Measurements from ENCODE around the gene SNAP91.
"Not testable (repeated sequence)": the region's sequence is repeated elsewhere in the genome, so short reads cannot be mapped to it uniquely, and the experiment has no call there.

Gene SNAP91

DNA sequence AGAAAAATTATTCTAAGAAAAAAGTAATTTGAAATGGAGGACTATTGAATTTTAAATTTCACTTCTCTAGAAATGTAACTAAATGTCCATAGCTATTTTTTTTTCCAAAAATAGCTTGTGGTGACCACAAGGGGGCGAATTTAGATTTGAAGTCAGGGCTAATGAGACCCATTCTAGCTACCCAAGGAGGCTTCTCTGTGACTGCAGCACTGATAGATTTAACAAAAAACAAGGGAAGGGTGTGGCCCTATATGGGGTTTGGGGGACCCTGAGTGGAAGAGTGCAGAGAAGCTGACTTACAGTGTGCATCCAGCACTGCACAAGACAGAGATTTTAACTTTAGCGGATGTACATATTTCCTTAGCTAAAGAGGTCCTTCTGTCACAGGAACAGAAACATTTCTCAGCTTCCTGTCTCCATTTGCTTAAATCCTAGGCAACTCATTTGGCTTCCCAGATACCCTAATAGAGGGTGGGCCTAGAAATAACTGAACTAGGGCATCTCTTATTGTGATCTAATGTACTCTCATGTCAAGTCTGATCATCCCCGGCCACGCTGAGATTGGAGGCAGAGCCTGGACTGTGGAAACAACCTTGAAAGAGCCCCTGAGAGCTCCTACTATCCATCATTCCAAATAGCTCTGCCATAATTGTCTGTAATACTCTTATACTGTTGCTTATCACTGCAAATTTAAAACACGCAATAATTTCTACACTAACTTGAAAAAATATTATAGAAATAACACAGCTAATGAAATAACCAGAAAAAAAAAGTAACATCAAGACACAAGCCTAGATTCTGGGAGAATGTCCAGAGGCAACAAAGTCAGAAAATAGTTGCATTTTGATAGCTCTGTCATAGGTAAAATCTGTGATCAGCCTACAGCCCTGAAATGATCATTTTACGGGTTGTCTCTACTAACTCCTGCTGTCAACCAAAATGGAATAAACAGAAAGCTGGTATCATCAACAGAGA, 93.6 kb downstream of the SNAP91 start:
- DNase-seq (ENCODE audit: low read depth), result no peak

DNA sequence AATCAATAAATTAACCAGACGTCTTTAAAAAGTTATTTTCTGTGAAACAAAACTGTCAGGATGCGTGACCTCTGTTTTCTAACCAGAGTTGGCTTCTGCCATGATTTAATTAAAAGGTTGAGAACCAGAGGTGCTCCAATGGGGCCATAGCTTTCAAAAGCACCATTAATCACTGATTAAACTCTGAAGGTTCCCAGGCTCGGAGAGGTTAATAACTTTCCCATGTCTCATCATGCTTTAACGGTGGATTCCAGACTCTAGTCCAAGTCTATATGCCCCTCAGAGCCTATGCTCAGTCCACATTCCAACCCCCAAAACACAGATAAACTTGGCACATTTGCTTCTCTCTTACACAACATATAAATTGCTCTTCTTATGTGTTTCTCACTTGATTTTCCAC, 95.5 kb downstream of the SNAP91 start:
- no peak for DNase-seq (ENCODE audit: low read depth)

DNA sequence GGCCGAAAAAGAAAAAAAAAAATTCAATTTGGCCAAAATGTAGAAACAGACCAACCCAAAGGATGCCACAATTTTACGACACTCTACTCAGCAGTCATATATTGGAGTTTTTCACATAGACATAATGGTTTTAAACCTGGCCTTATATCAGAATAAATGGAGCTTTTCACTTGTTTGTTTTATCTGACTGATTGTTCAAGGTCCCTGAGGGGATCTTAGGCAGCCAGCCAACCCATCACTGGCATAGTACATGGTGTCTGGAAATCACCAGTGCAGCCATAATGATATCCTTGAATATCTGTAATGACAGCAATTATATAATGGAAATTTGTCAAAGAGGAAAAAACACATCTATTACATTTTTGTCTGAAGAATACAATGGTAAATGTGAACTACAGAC, 99.7 kb downstream of the SNAP91 start:
- no peak for DNase-seq (ENCODE audit: low read depth)

DNA sequence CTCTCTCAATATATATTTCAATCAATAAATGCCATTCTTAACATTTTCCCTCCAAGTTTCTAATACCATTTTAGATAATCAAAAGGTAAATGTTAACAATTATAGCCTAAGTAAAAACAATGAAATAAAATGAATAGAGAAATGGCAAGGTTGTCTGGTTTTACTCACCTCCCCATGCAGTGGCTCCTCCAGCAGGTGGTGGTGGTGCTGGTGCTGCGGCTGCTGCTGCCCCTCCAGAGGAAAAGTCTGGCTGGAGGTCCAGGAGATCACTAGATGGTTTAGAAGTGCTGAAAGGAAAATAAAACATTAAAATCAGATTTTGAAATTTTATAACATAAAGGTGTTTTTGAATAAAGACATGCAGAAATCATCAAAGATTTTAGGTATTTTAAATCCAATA, 103.4 kb downstream of the SNAP91 start:
- no peak for DNase-seq (ENCODE audit: low read depth)

DNA sequence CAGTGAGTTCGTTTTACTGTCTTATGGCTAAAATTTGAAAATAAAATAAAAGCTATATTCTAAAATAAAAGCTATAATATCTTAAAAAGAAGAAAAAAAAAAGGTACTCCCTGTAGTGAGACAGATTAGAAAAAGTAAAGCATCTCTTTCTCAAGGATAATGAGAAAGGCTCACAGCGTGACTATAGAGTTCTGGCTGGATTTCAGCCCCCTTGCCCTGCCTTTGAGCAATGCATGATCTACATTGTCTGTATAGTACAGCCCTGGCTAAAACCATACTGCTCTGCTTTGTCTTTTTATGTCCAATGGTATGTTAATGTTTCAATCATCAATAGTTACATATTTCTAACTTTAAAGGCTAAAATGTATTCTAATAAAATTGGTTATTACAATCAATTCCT, 105.3 kb downstream of the SNAP91 start:
- no peak for DNase-seq (ENCODE audit: low read depth)

DNA sequence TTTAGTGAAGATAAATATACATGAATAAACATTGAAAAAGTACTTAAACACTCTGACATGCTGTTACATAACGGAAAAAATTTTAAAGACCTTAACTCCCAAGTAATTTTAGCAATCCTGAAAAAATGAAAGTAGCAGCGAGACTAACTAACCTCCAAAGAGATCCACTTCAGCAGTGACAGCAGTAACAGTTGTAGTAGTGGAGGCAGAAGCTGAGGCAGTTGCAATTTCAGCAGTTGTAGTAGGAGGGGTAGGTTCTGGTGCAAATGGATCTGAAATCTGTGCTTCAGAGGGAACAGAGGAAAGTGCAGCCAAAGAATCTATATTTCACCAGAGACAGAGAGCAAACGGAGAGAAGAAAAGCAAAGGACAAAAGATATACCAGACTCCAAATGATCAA, 107.8 kb downstream of the SNAP91 start:
- no peak for DNase-seq (ENCODE audit: low read depth)

DNA sequence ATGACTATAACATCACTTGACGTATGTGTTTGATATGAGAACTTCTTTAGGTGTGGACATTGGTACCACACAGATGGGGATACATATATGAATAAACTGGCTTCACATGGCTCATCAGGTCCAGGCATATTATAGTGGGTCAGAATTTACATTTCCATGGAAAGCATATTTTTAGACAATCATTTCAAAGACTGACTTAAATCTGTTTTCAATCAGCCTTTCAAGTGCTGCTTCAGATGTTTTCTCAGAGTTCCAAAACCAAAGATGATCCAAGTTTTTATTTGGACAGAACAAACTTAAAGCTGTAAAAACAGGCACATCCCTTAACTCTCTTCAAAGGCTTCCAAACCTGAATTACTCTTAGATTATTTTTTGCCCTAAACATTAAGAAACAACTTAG, 108.4 kb downstream of the SNAP91 start:
- no peak for DNase-seq (ENCODE audit: low read depth)

DNA sequence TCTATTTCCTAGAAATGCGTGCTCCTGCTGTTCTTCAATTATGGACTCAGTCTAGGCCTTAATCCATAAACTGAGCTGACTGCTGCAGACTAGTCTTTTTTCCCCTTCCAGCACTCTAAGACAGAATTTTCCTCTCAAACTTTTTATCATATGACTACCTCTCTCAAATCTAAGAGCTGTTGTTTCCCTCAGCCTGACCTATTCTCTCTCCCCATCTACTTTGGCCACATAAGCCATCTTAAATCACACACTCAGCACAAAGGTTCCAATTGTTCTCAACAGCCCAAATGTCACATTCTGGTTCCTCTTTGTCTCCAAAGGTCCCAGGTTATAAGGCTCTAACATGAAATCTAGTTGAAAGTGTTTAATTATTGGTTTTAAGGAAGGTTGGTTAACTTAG, 111.4 kb downstream of the SNAP91 start:
- DNase-seq (ENCODE audit: low read depth), result no peak

DNA sequence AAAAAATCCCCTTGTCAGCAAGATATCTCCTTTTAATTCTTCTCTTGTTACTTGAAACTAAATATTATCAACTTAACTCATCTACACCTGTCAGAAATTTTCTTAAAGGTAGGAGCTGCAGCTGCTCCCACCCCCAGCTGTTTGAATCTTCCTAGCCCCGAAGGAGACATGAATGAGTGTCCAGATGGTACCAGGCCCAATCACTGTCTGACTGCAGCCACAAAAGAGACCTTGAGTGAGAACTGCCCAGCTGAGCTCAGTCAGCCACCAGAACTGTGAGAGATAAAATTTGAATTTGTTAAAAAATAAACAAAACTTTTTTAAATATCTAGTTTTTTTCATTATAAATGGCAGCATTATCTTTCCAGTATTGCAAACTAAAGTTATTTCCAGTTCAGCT, 111.8 kb downstream of the SNAP91 start:
- no peak for DNase-seq (ENCODE audit: low read depth)

DNA sequence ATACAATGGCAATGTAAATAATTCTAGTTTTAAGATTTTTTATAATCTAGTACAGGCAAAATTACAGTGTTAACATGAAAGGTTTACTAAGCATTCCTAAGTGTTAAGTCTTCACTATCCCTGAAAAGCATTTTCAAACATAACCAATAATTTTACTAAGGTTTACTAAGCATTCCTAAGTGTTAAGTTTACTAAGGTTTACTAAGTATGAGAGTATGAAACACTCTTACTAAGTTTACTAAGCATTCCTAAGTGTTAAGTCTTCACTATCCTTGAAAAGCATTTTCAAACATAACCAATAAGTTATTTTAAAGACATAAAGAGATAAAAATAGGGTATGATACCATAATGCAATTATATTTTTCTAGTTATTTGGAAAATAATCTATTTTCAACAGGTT, 114.0 kb downstream of the SNAP91 start:
- DNase-seq (ENCODE audit: low read depth), result no peak

DNA sequence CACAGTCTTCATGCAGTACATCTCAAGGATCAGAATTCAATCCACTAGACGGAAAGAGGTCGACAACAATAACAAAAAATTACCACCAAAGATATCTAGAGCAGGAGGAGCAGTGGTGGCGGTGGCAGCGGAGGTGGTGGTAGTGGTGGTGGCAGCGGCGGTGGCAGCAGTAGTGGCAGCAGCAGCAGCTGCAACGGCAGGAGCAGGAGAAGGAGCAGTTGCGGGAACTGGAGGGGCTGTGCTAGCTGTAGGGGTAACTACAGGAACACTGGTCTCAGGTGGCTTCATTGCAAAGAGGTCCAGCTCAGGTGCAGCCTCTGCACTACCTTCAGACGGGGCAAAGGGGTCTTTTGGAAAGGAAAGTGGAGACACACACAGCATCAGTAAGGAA, 115.5 kb downstream of the SNAP91 start:
- no peak for DNase-seq (ENCODE audit: low read depth)

DNA sequence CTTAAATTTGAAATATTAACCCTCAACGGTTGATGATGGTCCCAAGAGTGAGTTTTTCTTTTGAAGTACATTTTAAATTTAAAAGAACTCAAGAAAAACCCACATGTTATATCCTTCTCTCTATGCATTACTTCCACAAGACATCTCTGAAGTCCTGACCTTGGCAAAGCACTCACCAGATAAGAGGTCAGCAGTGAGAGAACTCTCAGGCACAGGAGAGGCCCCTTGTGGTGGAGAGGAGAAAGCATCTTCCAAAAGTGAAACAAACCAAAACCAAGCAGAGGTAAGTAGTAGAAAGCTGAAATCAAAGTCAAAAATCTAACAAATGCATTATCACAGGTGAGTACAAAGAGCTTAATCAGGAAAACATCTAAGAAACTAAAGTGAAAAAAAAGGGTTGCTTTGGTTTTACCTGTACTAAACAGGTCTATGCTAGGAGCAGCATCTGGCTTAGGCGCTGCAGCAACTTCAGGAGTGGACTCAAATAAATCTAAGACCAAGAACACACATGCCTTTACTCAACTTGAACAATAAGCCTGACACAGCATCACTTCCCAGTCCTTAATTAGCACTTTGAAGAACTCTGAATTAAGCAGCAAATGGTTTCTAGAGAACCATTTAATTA, 116.0 kb downstream of the SNAP91 start:
- DNase-seq (ENCODE audit: low read depth), result no peak

DNA sequence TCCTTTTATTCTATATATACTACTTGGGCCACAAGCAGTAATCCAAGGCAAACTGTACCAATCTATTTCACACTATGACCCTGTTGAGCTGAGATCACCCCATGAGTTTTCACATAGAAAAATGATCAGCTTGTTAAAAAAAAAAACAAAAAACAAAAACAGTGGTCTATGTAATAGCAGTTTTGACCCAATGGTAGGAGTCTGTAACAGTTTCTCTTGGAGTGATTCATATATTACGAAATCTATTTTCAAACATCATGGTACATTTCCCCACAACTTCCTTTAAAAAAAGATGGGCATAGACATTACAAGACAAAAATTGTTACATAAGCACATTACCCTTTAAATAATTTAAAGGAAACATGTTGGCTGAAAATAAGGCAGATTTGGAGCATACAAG, 118.5 kb downstream of the SNAP91 start:
- no peak for DNase-seq (ENCODE audit: low read depth)

DNA sequence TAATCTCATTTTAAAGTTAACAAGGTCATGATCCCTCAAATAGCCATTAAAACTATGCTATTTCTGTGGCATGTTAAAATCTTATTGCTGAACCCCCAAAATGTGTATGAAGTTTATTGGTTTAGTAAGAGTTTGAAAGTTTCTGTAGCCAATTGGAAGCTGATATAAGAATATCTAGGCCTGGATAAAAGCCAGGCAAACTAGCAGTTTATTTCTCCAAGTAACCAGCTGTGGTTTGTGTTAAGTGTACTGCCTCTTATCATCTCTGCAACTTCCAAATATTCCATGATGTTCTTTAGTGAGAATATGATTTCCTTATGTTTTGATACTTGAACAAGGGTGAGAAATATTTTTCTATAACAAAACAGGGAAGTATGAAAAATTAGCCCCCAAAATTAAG, 119.8 kb downstream of the SNAP91 start:
- DNase-seq (ENCODE audit: low read depth), result no peak

DNA sequence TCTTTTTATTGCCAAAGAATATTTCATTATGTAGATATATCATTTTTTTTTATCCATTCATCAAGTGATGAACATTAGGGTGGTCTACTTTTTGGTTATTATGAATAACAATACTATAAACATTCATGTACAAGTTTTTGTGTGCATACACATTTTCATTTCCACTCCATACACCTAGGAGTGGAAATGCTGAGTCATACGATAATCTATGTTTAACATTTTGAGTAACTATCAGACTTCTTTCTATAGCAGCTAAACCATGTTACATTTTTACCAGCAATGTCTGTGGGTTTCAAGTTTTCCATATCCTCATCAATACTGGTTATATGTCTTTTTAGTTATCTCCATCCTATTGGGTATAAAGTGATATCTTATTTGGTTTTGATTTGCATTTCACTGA, 130.8 kb downstream of the SNAP91 start:
- no peak for DNase-seq (ENCODE audit: low read depth)

DNA sequence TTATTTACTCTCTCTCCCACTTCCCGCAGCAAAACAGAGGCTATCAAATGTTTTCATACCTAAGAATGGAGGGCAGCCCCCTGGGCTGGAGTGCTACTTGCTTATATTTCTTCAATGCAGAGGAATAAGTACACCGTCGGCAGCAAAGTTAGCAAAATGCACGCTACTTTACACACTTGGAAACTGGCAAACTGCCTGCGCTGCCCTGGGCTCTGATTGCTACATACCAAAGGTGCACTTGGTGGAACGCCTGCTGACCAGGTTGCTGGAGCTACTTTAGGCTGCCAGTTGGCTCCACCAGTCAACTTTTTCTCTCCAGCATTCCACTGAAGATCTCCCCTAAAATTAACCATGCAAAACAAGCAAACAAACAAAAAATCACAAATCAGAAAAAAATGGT, 134.1 kb downstream of the SNAP91 start:
- no peak for DNase-seq (ENCODE audit: low read depth)

DNA sequence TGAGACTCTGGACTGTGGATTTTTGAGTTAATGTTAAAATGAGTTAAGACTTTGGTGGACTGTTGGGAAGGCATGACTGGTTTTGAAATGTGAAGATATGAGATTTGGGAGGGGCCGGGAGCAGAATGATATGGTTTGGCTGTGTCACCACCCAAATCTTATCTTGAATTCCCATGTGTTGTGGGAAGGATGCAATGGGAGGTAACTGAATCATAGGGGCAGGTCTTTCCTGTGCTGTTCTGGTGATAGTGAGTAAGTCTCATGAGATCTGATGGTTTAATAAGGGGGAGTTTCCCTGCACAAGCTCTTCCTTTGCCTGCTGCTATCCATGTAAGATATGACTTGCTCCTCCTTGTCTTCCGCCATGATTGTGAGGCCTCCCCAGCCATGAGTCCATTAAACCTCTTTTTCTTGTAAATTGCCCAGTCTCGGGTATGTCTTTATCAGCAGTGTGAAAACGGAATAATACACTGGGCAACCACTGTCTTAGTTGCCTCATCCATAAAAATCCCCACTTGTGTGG, 137.2 kb downstream of the SNAP91 start:
- not testable (repeated sequence) for DNase-seq (ENCODE audit: low read depth)

DNA sequence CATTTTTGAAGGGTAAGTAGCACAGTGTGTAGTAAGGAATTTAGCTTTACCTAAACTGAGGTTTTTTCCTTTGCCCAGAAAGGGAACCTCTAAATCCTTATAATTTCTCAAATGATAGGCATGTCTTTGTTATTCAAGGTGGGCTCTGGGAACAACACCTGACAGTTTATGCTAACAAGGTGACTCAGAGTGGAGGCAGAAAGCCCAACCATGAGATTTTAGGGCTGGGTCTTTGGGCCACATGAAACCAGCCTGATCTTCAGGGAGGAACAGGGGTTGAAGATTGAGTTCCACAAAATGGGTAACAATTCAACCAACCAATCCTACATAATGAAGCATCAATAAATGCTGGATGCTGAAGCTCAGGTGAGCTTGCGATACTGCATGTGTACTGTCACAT, 149.9 kb downstream of the SNAP91 start:
- no peak for DNase-seq (ENCODE audit: low read depth)

DNA sequence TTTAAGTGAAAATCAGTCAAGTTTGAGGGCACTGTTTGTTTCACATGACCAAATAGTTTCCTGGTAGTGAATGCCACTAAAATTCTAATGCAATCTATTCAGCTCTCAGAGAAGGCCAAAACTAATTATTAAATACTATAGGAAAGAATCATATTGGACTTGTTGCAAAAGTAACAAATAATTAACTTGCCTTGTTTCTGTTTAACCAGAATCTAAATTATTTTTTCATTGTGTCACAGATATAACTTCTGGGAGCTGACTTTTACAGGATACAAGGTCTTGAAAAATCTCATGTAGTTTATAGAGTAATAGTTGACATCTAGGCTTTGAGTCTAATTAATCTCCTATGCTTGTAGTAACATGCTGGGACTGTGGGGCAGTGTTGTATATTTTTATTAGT, 152.0 kb downstream of the SNAP91 start:
- no peak for DNase-seq (ENCODE audit: low read depth)

DNA sequence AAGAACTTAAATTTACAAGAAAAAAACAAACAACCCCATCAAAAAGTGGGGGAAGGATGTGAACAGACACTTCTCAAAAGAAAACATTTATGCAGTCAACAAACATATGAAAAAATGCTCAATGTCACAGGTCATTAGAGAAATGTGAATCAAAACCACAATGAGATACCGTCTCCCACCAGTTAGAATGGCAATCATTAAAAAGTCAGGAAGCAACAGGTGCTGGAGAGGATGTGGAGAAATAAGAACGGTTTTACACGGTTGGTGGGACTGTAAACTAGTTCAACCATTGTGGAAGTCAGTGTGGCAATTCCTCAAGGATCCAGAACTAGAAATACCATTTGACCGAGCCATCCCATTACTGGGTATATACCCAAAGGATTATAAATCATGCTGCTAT, 157.2 kb downstream of the SNAP91 start:
- not testable (repeated sequence) for DNase-seq (ENCODE audit: low read depth)

DNA sequence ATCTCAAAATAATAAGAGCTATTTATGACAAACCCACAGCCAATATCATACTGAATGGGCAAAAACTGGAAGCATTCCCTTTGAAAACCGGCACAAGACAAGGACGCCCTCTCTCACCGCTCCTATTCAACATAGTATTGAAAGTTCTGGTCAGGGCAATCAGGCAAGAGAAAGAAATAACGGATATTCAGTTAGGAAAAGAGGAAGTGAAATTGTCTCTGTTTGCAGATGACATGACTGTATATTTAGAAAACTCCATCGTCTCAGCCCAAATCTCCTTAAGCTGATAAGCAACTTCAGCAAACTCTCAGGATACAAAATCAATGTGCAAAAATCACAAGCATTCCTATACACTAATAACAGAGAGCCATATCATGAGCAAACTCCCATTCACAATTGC, 158.4 kb downstream of the SNAP91 start:
- DNase-seq (ENCODE audit: low read depth), result not testable (repeated sequence)

DNA sequence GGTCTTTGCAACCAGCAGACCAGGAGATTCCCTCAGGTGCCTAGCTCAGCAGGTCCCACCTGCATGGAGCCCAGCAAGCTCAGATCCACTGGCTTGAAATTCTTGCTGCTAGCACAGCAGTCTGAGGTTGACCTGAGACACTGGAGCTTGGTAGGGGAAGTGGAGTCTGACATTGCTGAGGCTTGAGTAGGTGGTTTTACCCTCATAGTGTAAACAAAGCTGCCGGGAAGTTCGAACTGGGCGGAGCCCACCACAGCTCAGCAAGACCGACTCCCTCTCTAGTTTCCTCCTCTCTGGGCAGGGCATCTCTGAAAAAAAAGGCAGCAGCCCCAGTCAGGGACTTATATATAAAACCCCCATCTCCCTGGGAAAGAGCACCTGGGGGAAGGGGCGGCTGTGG, 162.3 kb downstream of the SNAP91 start:
- DNase-seq (ENCODE audit: low read depth), result no peak

DNA sequence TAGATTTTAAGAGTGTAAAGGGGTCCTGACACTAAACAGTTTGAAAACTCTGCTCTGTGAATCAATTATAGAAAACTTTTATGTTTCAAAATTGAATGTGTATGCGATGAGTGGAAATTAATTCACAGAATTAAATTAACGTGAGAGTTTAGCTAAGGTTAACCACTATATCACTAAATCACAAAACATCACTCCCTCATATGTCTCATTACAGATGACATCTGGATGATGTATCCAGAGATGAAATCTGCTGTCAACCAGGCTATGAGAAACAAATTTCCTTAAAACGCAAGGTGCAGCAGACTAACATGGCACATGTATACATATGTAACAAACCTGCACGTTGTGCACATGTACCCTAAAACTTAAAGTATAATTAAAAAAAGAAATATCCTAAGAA, 169.2 kb downstream of the SNAP91 start:
- DNase-seq (ENCODE audit: low read depth), result no peak
